ENCODE data around the gene FAM228B.
"Not testable (repeated sequence)": the region's sequence is repeated elsewhere in the genome, so short reads cannot be mapped to it uniquely, and the experiment has no call there.

FAM228B gene

DNA sequence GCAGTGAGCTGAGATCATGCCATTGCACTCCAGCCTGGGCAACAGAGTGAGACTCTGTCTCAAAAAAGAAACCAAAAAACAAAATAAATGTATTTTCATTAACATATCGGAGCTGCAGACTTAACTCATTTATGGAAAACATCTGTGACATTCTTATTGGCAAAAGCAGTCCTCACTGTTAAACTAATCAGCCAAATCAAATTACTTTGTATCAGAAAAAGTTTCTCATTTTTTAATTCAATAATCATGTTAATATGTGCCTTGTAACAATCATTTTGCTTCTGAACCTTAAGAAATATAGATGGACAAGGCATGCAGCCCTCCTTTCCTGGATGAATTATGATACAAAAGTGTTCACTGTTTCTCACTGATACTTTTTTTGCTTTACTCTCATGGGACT lies 20.6 kb upstream of the FAM228B start:
- no peak for DNase-seq

DNA sequence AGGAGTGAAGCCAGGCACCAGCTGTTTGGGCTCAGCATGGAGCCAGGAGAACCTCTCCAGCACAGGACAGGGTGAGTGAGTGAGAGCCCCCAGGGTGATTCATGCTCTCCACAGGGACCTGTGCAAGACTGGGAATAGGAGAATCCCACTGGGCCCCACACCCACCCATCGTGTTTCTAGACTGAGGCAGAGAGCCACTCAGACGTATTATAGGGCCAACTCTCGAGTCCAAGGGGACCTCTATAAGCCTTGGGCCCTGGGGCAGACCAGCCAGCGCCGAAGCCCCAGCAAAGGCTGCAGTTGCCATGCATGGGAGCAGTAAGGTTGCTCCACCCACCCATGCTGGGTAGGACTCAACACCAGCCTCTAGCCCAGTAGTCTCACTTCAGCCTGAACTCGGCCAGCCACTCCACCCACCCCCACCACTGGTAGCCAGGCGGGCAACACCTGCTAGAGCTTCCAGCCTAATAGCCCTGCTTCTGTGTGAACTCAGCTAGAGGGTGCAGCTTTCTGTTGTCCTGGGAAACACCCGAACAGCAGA lies 19.1 kb upstream of the FAM228B start:
- no peak for DNase-seq

DNA sequence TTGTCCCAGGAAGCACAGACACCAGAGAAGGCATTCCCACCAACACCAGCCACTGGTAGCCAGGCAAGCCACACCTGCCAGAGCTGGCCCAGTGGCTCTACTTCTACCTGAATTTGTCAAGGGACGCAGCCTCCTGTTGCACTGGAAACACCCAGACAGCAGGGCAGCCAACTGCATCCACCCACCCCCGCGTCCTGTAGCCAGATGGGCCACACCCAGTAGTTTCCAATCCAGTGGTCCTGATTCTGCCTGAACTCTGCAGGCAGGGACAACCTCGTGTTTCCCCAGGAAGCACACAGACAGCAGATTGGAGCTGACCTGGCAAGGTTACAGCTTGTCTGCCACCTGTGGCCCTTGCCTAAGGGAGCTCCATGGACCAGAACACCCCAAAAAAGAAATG lies 18.4 kb upstream of the FAM228B start:
- no peak for DNase-seq

DNA sequence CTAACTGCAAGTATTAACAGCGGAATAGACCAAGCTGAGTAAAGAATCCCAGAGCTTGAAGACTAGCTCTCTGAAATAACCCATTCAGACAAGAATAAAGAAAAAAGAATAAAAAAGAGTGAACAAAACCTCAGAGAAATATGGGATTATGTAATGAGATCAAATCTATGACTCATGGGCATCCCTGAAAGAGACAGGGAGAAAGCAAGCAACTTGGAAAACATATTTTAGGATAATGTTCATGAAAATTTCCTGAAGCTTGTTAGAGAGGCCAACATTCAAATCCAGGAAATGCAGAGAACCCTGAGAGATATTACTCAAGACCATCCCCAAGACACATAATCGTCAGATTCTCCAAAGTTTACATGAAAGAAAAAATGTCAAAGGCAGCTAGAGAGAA lies 17.5 kb upstream of the FAM228B start:
- DNase-seq, result no peak

DNA sequence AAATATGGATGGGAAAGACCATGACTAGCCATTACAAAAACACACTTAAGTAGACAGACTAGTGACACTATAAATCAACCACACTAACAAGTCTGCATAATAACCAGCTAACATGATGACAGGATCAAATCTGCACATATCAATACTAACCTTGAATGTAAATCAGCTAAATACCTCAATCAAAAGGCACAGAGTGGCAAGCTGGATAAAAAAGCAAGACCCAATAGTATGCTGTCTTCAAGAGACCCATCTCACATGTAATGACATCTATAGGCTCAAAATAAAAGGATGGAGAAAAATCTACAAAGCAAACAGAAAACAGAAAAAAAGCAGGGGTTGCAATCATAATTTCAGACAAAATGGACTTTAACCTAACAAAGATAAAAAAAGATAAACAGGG lies 16.5 kb upstream of the FAM228B start:
- no peak for DNase-seq

DNA sequence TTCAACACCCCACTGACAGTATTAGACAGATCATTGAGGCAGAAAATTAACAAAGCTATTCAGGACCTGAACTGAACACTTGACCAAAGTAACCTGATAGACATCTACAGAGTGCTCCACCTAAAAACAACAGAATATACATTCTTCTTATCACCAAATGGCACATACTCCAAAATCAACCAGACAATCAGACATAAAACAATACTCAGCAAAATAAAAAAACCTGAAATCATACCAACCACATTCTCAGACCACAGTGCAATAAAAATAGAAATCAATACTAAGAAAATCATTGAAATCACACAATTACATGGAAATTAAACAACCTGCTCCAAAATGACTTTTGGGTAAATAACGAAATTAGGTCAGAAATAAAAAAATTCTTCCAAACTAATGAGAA lies 15.9 kb upstream of the FAM228B start:
- no peak for DNase-seq

DNA sequence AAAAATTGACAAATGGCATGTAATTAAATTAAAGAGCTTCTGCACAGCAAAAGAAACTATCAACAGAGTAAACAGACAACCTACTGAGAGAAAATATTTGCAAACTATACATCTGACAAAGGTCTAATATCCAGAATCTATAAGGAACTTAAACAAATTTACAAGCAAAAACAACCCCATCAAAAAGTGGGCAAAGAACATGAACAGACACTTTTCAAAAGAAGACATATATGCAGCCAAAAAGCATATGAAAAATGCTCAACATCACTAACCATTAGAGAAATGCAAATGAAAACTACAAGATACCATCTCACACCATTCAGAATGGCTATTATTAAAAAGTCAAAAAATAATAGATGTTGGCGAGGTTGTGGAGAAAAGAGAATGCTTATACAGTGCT lies 13.8 kb upstream of the FAM228B start:
- not testable (repeated sequence) for DNase-seq

DNA sequence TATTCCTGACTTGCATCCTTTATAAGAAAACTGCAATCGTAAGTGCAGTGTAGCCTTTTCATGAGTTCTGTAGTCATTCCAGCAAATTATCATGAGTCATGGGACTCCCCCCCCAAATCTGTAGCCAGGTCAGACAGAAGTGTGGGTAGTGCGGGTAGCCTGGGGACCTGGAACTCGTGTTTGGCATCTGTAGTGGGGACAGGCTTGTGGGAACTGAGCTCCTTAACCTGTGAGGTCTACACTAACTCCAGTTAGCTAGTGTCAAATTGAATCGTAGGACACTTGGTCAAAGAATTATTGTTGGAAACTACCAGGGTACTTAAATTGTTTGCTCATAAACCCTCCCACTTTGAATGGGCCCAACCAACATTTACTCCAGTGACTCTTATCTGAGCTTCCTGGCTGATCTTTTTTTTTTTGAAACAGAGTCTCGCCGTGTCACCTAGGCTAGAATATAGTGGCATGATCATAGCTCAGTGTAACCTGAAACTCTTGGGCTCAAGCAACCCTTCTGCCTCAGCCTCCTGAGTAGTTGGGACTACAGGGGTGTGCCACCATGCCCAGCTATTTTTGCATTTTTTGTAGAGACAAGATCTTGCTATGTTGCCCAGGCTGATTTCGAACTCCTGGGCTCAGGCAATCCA lies 12.5 kb upstream of the FAM228B start:
- no peak for DNase-seq

DNA sequence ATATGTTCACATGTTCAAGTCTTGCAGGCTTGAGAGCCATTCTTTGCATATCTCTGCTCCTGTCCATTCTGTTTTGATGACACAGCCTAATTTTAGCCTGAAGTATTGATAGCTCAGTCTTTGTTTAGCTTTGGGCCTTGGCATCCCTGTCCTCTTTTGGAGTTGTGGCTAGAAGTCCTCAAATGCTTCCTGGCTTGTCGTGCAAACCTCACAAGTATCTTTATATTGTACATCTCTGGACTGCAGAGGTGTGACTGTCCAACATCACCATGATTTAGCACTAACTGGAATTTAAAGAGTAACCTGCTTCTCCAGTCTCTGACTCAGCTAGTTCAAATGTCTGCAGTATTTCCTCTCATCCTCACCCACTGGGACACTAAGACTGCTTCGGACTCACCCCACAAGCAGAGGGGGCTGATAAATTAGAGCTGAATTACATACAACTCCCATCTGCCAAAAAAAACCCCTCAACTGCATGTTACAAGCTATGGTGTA lies 11.8 kb upstream of the FAM228B start:
- no peak for DNase-seq

DNA sequence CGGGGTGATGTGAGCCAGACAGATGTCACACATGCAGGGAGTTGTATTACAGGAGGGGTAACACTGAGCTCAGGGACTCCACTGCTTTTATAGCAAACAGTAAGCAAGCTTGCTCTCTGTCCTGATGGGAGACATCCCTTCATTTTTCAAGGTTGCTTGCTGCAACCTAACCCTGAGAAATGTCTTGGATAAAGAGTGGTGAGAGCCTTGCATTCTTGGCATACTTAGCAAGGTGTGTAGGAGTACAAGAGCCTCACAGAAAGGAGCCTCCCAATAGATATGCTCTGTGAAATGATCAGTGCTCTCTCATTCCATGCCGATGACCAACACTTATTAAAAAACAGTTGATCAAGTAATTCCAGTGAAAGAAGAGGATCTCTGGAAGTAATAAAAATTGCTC lies 8.2 kb upstream of the FAM228B start:
- DNase-seq, result no peak

DNA sequence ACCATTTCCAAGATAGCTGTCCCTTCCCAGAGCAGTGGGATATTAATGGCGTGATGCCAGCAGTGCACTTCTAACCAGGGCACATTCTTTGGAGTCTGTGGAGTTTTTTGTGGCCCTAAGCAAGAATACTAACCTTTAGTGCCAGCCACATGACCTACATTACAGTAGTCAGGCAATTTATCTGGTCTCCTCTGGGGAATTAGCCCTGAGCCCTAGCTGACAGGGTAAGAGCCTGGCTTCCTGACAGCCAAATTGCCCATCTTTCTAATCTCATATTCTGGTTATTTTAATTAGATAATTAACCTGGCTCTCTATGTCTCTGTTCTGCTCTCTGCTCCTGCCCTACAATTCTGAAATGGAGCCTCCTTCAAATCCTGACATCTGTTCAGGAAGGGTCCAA lies 5.4 kb upstream of the FAM228B start:
- no peak for DNase-seq

DNA sequence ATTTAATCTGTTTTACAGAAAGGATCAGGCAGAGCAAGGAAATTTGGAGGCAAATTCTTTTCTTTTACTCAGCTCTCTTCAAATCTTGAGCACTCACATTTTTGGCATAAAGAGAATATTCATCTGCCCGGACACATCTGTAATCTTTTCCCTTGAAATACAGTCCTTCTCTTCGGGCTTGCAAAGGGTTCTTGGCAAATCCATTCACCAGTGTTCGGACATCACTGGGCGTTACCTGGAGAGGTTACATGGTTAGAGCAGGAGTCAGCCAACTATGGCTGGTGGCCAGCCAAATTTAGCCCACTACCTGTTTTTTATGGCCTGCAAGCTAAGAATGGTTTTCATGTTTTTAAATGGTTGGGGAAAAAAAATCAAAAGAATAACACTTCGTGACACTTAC lies 2.2 kb upstream of the FAM228B start:
- no peak for DNase-seq

DNA sequence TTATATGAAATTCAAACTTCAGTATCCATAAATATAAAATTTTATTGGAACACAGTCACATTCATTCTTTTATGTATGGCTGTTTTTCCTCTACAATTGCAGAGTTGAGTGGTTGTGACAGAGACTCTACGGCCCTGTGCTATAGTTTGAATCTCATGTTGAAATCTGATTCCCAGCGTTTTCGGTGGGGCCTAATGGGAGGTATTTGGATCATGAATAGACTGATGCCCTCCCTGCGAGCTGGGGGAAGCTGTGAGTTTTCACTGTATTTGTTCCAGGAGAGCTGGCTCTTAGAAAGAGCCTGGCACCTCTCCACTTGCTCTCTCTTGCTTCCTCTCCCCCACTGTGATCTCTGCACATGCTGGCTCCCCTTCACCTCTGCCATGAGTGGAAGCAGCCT lies 1.8 kb upstream of the FAM228B start:
- no peak for DNase-seq

DNA sequence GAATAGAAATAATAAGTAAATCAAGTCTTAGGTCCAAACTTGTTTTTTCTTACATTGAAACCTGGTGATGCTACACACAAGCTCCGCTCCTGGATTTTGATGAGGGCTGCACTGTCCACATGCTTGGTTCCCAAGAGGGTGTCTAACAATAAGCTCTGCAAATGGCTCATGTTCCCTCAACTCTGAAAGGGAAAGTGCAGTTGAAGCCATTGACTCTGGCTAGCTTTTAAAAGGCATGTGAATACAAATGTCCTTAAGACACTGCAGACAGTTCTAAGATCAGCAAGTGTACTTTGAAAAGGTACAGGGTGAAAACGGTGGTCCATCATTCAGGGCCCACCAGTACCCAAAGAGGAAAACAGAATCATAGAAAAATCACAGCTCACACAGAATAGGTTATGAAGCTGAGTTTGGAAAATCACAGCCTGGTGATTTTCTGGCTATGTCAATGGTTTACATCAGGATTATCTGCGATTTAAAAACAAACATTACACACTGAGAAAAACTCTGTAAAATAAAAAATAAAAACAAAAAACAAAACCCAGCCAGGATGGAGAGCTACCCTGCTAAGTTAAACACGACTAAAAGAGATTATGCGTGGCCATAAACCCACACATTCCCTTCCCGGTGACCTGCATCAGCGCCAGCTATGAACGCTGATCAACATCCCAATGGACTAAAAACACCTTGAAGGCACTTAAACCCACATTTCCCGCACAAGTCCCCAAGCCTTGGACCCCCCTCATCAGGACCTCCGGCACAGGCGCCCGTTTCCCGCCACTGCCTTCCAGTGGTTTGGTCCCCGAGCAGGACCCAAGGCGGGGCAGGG lies 689 bp upstream of the FAM228B start:
- DNase-seq, result no peak

DNA sequence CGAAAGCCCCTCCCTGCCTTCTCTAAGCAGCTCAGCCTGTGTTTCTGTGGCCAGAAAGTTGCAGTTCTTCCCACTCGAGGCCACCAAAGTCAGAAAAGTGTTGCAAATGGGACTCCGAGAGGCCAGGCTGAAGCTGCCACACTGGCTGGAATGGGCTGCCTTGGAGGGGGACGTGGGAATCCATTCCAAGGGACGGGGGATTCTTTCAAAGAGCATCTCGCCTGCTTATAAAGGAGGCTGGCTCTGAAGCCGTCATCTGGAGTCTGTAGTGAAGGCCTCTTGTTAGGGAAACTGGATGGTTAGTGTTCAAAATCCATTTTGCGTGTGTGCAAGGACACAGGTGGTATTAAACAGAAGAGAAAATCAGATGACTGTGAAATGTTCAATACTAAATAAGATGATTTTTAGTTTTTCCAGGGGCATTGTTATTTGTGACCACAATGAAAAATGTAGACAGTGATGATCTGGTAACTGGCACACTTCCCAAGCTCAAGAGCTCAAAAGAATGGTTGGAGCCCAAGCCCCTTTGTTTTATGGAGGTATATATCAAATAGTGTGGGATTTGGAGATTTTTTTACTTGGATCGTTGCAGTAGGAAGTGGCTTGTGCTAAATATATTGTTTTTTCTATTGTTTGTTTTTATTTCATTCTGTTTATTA lies 782 bp downstream of the FAM228B start:
- DNase-seq, result peak; percentile 92

DNA sequence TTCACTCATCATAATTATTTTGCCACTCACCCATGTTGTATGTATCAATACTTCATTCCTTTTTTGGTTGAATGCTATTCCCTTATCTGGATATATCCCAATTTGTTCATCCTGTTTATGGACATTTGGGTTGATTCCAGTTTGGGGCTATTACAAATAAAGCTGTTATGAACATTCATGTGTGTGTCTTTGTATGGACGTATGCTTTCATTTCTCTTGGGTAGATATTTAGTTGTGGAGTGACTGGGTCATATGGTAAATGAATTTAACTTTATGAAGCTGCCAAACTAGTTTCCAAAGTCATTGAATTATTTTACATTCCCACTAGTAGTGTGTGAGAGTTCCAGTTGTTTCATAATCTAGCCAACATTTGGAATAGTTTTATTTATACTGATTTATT lies 2.7 kb downstream of the FAM228B start:
- no peak for DNase-seq

DNA sequence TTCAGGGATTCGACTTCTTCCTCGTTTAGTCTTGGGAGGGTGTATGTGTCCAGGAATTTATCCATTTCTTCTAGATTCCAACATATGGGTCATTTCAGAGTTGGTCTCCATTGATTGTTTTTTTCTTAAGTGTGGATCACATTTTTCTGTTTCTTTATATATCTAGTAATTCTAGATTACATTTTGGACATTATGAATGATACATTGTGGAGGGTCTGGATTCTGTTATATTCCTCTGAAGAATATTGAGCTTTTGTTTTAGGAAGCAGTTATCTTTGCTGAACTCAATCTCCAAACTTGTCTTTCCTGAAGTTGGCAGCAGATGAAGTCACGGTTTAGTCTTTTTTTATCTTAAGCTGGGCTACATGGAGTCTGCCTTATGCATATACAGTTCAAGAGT lies 9.3 kb downstream of the FAM228B start:
- no peak for DNase-seq

DNA sequence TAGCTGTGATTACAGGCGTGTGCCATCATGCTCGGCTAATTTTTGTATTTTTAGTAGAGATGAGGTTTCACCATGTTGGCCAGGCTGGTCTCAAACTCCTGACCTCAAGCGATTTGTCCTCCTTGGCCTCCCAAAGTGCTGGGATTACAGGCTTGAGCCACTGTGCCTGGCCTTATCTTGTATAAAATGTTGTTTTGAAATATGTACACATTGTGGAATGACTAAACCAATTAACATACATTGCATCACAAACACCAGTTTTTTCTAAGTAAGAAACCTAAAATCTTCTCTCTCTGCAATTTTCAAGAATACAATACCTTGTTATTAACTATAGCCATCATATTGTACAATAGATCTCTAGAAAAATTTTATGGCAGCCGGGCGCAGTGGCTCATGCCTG lies 17.0 kb downstream of the FAM228B start:
- DNase-seq, result not testable (repeated sequence)

DNA sequence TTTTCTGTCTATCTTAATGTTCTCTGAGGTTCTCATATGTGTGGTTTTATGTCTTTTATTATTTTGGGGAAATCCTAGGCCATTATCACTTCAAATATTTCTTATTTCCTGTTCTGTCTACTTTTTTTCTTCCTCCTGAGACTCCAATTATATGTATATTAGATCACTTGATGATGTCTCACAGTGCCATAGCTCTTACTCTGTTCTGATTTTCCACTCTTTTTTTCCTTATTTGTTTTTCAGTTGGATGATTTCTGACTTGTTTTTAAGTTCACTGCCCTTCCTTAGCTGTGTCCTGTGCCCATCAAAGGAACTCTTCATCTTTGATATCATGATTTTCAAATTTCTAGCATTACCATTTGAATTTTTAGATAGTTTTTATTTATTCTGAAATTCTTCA lies 24.1 kb downstream of the FAM228B start:
- DNase-seq, result no peak

DNA sequence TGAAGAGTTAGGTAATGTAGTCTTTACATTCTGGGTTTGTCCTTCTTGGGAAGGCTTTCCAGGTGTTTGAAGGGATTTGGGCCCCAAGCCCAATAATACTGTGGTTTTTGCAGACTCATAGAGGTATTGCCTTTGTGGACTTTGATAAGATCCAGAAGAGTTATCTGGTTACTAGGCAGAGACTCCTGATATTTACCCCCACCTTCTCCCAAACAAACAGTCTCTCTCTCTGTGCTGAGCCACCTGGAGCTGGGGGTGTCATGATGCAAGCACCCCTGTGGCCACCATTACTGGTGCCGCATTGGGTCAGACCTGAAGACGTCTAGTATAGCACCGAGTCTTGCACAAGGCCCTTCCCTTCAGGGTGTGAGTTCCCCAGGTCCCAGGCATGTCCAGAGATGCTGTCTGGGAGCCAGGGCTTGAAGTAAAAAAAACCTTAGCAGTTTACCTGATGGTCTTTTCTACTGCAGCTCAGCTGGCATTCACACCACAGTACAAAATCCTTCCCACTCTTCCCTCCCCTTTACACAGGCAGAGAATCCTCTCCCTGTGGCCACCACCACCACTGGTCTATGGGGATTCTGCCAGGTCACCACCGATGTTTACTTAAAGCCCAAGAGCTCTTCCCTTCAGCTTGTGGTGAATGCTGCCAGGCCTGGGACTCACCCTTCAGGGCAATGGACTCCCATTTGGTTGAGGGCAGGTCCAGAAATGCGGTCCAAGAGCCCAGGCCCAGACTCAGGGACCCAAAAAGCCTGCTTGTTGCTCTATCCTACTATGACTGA lies 29.3 kb downstream of the FAM228B start:
- no peak for DNase-seq

DNA sequence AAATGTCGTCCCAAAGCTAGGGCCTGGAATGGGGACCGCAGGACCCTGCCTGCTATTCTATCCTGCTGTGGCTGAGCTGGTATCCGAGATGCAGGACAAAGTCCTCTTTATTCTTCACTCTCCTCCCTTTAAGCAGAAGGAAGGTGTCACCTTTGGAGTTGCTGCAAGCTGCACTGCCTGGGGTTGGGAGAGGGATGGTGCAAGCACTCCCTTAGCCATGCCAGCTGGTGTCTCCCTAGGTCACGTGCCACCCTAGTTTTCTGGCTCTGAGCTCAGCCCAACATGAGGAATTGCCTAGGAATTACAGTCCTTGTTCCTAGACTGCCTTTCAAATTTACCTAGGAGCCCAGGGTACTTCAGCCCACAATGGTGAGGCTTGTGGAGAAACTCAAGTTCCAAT lies 30.2 kb downstream of the FAM228B start:
- DNase-seq, result no peak

DNA sequence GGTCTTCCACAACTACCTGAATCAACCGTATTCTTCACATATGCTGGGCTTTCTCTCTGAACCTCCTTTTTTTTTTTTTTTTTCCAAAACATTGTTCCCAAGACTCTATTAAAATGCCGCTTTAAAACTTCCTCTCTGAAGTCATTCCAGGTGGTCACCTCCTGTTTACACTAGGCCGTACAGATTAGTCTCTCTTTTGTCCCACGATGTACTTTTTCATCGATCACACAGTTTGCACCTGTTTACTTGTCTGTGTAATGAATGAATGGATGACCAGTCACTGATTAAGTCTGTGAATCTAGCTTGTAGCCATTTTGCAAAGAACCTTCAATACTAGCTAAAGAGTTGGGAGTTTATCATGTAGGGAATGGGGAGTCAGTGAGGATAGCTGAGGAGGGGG lies 34.9 kb downstream of the FAM228B start:
- DNase-seq, result no peak

All from right kidney (tissue), 1 donor.